ENCODE measurements around the gene SPG7.

Gene SPG7

DNA sequence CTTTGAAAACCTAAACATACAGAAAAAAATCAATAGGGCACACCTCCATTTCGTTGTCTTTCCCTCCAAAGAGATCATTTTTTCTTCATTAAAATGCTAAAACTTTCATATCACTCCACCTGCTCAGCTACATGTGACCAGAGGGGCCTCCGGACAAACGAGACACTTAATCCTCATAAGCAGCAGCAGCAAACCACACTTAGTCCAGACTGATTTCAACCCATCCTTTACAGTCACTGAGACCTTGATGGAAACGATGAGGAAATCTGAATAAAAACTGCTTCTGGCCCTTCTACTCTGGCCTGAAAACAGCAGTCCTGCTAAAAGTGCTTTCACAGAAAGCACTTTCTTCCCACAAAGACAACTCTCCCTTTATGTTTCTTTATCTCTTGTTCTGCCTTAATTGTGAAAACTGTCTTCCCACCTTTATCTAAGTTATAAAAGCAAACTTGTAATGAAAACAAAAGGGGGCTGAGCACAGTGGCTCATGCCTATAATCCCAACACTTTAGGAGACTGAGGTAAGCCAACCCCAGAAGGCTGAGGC, 22.4 kb upstream of the SPG7 start:
- DNase-seq = peak in 1 of 5 experiments; percentile 18

DNA sequence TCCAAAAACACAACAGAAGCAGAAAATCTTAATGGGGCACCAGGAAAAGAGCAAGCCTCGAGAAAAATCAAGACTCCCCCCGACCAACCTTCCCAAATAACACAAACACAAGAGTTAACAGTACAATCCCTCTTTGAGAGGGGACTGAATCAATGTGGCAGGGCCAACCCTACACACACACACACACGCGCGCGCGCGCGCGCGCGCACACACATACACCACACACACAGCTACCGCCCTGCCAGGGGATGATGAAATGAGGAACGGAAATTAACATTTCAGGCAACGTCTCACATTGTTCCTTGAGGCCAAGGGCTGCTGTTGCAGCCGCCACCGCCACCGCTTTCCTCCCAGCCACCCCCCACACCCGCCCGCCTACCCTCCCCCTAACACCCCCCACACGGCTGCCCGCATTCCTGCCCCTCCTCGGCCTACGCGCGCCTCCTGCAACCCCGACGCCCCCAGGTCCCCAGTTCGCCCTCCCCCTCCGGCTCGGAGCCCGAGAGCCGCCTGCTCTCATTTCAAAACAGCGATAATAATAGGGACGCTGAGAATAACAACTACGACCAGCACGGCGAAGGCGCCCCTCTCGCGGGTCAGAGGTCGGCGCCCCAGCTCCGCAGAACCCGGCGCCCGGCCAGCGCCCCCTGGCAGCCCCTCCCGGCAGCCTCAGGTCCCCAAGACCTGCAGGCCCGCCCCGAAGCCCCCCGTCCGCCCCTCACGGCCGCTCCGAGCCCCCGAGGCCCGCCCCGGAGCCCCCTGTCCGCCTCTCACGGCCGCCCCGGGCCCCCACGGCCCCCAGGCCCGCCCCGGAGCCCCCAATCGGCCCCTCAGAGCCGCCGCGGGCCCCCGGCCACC, 18.9 kb upstream of the SPG7 start:
- peak; percentile 54 to 98 (median 76) for DNase-seq

DNA sequence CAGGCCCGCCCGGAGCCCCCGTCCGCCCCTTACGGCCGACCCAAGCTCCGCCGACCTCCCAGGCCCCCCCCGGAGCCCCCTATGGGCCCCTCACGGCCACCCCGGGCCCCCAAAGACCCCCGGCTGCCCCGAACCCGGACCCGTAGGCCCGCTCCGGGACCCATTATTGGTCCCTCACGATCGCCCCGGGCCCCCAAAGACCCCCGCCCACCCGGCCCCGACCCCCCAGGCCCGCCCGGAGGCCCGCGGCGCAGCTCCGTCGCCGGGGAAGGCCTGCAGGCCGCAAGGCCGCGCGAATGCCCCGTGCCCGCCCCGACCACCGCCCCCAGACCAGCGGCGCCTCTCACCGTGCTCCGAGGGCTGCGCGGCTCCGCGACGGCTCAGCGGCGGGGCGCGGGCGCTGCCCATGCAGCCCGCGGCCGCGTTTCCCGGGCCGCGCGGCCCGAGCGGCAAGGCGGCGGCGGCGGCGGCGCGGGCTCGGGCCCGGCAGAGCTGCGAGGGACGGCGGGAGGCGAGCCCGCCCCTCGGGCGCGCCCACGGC, 18.2 kb upstream of the SPG7 start:
- DNase-seq = no peak

GRCh38 chr16:89490439-89491237, 17.6 kb upstream of the SPG7 start, which contains the start of gene ANKRD11:
Gene ANKRD11, minus strand, starts transcription at chr16:89490561. Its CDS starts 173,542 bp downstream, at chr16:89317019.
- DNase-seq = peak; percentile 94 to 100 (median 99)

DNA sequence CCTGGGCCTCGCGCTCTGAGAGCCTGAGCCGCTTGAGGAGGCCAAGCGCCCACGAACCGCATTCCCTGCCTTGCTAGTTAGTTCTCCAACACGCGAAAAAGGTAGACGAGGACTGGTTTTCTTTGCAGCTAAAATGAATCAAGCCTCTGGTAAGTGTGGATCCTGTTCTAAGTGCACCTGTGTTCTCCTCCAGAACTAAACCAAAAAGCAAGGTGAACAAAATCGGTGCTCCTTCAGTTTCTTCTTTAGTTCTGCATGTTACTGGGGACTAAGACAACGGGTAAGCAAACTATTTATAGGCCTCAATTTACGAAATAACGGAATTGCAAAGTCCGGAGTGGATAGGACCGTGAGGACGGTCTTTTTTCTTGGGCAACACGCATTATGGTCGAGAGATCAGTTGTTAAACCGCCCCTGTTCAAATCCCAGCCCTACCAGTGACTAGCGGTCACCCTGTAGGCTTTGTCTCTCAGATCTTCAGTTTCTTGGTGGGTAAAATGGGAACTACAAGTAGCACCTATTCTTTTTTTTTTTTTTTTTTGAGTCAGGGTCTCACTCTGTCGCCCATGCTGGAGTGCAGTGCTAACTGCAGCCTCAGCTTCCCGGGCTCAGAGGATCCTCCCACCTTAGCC, 16.8 kb upstream of the SPG7 start:
- DNase-seq = peak in 1 of 5 experiments; percentile 61

DNA sequence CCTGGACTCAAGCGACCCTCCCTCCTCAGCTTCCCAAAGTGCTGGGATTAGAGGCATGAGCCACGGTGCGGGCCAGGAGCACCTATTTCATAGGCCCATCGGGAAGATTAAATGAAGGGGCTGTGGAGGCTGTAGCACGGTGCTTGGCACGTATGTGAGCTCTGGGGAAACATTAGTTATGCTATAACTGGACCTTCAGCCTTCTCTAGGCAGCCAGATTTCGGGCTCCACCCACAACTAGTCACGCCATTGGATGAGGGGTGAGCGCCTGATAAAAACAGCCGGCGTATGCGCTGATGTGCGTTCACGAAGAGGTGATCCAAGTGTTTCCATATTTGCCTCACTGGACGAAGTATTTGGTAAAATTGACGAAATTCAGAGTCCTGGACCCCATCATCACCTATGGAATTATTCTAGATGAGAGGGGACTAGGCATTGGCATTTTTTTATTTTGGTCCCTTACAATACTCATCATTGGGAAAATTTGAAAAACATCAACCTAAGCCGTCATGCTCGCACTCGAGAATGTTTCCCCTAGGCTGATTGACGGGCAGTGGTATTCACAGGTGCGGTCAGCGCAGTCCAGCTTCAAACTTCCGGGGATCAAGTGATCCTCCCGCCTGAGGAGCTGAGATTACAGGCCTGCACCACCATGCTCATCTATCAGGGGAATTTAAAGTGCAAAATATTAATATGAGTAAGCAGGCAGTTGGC, 16.1 kb upstream of the SPG7 start:
- DNase-seq = no peak

DNA sequence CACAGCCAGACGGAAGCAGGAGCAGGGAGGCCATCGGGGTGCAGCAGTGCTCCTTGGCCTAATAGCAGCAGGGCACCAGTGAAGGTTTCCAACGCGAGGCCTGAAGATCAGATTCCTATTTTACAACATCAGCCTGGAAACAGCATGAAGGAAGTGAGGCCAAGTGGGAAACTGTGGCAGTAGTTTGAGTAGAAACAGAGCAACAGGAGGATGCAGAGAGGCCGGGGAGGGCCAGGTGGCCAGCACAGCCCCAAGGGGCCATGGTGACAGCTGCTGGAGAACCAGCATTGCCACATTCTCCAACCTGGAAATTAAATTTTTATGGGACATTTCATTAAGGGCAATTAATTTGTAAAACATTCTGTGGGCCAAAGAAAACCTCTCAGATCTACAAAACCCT, 14.4 kb upstream of the SPG7 start:
- no peak for DNase-seq

DNA sequence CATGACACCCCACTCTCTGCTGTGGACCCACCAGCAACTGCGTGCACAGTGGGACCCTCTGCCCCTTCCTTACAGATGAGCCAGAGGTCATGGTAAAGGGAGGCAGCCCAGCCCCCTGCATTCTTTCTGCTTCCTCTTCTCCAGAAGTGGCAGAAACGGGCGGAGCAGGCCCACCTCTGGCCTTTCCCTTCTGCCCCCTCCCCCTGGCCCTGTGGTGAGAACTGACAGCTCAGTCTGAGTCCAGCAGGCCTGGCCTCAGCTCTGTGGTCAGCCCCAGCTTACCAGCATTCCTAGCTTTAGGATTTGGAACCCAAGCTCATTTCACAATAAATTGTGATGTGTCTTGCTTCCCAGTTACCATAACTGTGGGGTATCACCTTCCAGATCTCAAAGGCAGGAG, 13.1 kb upstream of the SPG7 start:
- no peak for DNase-seq

DNA sequence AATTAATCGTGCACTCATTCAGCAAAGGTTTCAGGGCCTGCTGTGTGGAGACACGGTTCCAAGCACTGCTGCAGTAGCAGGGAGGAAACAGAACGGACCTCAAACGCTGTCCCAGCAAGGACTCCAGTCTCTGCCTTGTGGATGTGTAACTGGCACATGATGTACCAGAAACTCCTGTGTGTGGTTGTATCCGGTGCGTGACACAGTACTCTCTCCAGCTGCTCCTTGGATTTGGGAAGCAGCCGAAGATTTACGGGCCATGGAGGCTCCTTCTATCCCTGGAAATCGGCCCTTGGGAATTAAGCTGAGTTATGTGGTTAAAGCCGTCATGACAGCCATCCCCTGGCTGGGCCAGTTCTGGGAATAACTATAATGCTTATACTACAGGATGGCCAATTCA, 9.4 kb upstream of the SPG7 start:
- DNase-seq = no peak

- DNase-seq = no peak
Measured at GRCh38 chr16:89499767-89500166, 8.4 kb upstream of the SPG7 start.

GRCh38 chr16:89502081-89502843, 5.9 kb upstream of the SPG7 start:
- no peak for DNase-seq

GRCh38 chr16:89504091-89504490, 4.1 kb upstream of the SPG7 start:
- DNase-seq = no peak

GRCh38 chr16:89505204-89506112, 2.7 kb upstream of the SPG7 start:
- peak; percentile 42 to 98 (median 81) for DNase-seq

DNA sequence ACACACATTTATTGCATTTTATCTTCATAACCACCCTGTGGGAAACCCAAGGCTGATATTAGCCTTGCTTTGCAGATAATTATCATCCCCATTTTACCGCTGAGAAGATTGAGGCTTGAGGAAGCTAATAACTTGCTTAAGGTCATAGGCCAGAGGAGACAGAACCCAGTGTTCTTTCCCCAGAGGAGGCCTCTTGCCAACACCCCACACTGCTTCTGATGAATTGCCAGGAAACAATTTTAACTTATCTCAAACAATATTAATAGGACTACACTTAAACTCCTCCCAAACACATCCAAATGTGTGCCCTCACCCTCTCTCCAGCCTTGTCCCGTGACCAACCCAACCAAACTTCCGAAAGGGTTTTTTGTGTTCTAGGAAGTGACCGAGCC, 2.1 kb upstream of the SPG7 start:
- peak in 1 of 5 experiments; percentile 35 for DNase-seq

- peak in 2 of 5 experiments; percentile 51 to 64 for DNase-seq
Measured at GRCh38 chr16:89506791-89507191, 1.4 kb upstream of the SPG7 start.

GRCh38 chr16:89507214-89507833, 879 bp upstream of the SPG7 start:
- DNase-seq = peak in 1 of 5 experiments; percentile 50

DNA sequence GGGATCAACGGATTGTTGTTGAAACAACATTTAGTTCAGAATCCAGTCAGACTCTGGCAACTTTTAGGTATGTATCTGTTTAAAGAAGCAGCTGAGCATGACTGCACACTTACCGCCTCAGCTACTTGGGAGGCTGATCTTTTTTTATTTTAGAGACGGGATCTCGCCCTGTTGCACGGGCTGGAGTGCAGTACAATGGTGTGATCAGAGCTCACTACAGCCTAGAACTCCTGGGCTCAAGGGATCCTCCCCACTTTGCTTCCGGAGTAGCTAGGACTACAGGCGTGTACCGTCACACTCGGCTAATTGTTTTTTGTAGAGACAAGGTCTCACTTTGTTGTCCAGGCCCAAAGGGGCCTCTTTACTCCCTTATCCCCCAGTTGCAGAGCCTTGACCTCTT, 2.3 kb downstream of the SPG7 start:
- DNase-seq = no peak

DNA sequence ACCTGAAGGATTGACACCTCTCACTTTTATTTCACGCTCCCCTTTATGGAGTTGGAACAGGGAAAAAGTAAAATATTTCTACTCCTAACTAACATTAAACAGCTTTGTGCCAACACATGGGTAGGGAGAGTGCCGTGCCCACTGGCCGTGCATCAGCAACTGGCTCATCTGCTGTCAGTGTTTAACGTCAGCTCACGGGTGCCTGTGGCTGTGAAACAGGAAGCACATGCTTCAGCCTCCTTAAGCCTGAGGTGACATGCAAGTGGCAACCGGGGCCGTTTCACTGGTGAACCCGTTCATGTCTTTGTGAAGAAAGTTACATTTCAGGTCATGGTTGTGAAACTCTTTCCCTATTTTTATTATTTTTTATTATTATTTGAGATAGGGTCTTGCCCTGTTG, 3.2 kb downstream of the SPG7 start:
- no peak for DNase-seq

- DNase-seq = no peak
Measured at GRCh38 chr16:89512453-89512852, 4.2 kb downstream of the SPG7 start.

- no peak for DNase-seq
Measured at GRCh38 chr16:89517128-89517527, 8.9 kb downstream of the SPG7 start.

Measured in T-helper 2 cell (primary cell).